Ammon's horn (tissue), 1 donor: Measurements from ENCODE around the gene IL17B.

Experiments
- DNase-seq: peaks from one replicate; pipeline ENCODE4 v3.0.0-alpha.2; 2016; ENCODE audit warnings: low spot score

The IL17B gene

DNA sequence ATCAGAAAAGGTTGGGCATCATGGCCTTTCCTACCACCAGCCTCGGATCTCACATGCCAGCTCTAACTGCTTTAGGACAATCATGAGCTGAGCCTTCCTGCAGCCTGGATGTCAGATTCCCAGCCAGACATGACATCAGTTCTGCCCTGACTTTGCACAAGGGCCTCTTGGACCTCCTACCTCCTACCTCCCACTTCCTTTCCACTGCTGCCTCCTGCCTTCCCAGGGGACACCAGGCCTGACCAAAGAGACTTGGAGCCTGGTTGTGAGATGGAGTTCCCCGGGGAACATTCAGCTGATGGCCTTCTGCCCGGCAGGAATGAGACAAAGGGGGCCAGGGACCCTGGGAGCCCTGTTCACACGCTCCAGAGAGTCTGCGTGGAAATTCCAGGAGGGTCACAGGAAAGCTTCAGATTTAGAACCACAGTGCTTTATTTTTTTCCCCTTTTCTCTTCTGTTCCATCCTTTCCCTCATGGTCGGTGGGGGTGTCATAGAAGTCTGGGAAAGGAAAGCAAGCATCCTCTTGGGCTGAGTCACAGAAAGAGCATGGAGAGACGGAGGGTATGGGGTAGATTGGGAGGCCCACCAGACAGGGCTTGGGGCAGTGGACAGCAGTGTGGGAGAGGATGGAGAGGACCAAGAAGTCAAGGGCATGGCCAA is 35.4 kb upstream of the IL17B start:
- DNase-seq = no peak

DNA sequence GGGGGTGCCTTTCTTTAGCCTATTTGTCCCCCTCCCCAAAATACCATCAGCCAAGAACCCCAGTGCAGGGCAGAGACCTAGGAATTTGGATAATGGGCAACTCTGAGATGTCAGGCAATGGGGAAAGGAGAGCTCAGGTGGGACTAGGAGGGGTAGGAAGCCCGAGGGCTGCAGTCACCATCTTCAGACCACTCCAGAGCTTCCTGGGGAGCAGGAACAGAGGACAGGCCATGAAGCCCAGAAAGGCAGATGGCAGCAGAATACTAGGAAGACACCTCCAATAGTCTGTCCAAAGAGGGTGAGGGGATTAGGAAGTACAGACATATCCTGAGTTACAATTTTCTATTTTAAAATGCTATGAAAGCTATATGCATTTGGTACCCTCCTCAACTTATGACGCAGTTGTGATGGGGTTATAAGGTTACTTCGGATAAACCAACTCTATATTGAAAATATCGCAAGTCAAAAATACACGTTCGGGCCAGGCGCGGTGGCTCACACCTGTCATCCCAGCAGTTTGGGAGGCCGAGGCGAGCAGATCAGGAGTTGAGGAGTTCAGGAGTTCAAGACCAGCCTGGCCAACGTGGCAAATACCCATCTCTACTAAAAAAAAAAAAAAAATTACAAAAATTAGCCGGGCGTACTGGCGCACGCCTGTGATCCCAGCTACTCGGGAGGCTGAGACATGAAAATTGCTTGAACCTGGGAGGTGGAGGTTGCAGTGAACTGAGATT is 34.6 kb upstream of the IL17B start:
- DNase-seq = no peak

DNA sequence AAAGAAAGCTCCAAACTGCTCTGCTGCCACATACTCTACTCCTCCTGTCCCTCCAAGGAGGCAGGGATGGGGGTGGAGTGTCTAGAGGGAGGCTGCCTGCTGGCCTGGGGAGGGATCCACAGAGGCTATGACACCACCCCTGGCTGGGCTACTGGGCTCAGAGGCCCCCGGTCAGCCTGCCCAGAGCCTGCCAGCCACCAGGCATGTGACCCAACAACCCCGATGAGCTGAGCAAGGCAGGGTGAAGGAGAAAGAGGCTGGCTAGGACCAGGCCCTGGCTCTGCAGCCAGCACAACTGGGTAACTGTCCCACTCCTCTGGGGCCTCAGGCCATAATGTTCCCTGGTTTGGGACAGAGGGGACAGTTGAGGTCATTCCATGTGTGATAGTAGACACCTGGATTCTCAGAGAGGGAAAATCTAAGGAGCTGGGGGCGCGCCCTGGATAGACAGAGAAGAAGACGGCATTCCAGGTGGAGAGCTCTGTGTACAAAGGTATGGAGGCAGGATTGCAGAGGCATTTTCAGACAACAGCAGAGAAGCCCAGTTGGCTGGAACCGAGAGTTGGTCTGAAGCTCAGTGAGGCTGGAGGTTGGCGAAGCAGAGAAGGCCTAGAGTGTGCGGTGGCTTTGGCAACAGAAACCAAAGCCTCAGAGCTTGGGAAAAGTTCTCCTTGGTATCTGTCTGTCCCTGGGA is 33.8 kb upstream of the IL17B start:
- no peak for DNase-seq

DNA sequence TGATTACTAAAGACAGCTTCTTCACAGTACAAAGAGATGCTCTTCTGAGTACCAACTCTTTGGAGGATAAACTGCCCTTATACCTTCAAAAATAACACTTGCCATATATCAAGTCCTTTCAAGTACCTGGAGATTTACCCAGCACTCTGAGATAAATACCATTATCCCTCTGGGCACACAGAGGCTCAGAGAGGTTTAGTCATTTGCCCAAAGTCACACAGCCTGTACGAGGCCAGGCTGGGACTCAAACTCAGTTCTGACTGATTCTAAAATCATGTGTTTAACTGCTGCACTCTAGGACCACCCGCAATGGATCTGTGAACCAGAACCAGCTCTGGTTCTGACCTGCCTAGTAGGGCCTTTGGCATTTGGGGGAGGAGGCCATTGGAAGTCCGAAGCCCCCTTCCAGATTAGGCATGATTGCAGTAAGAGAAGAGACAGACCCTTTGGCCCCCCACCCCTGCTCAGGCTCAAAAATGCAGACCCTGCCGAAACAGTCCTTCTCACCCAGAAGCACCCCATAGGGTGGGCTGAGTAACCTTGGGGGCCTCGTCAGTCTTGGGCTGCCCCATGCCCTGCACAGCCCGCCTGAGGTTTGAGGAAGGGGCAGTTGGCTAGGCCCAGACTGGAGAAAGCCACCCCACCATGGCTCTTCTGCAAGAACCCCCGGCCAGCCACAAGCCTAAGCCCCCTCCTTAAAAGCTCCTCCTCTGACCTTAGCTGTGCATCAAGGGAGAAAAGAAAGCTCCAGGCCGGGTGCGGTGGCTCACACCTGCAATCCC is 32.8 kb upstream of the IL17B start:
- DNase-seq = no peak

DNA sequence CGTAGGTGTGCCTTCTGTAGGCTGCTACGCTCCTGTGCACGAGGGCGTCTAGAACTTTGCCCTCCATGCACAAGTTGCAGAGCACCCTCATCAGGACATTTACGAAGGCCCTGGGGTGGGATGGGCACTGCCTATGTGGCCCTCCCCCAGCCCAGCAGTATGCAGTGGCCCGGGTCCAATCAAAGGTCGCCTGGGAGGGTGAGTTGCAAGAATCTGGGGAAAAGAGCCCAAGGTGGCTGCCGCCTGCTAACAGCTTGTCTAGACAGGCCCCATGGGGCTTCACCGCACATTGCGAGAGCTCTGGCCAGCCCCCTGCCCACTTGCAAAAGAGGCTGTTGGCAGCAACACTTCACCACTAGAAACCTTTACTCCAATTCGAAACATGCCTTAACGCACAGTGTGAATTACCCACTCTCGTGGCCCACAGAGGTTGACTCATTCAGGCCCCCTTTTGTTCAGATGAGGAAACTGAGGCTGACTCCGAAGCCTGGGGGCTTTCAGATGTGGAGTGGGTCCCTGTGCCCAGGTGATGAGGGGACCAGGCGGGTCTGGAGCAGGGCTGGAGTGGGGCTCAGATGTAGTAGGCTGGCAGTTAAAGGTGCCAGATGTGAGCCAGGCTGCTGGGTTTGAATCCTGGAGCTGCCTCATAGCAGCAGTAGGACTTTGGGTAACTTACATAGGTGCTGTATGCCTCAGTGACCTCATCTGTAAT is 31.8 kb upstream of the IL17B start:
- no peak for DNase-seq

DNA sequence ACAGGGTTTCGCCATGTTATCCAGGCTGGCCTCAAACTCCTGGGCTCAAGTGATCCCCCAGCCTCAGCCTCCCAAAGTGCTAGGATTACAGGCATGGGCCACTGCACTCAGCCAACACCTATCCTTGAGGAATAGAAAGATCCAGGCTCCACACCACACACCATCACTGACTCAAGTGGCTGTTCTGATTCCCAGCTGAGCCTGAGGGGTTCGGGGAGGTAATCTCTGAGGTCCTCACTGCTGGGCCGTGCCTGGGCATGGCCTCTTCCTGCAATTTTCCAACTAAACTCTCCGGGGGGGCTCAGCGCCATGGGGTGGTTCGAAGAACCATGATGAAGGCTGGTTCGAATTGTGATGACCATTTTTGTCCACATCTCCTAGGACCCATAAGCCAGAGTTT is 31.0 kb upstream of the IL17B start:
- no peak for DNase-seq

DNA sequence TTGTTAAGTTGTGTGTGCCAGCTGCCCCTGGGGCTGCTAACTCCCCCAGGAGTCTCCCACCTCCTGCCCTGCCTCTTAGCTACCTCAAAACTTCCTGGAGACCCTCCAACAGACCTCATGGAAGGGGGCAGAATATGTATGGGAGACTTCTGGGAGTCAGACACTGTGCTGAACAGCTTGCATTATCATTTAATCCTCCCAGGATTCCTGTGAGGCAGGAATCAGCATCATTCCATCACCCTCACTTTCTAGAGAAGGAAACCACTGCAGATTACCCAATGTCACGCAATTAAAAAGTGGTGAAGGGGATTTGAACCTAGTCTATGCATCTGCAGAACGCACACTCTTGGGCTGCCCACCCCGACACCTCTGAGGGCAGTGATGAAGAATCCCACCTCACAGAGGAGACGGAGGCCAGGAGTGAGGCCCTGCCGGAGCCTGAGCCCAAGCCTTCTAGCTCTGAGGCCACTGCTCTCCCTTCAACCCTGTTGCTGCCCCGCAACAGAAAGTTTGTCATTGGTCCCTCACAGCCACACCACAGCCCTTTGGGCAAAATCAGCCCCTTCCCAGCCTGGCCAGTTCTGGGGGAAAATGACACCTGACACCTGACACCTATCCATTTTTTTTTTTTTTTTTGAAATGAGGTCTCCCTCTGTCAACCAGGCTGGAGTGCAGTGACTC is 30.3 kb upstream of the IL17B start:
- no peak for DNase-seq

DNA sequence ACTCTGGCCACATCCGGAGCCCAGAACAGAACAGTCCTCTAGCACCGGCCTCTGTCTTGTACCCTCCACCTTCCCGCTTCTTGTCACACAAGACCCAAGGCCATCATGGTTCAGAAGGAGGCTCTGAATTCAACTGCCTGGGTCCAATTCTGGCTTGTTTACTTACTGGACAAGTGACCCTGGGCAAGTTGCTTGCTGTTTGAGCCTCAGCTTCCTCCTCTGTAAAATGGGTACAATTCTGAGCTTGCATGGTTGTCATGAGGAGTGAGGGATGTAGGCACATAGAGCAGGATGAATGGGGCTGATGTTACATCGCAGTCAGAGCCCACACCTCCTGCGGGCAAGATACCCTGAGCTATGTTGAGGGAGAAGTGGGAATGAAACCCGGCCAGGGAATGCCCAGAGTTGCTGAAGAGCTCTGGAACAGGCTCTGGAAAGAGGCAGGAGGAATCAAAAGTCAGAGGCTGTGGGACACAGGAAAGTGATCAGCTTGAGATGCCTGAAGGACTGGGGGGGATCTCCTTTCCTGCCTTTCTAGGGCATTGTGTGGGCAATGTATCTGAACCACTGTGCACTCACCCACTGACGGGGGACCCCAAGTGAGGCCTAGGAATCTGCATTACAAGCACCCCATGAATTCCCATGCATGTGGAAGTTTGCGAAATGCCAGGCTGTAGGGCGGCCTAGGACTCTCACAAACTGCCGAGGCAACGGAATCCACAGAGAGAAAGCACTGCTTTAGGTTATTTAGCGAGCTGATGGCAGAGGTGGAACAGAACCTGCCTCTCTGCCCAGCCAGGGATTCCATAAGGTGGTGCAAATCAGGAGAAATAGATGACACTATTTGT is 29.4 kb upstream of the IL17B start:
- no peak for DNase-seq

DNA sequence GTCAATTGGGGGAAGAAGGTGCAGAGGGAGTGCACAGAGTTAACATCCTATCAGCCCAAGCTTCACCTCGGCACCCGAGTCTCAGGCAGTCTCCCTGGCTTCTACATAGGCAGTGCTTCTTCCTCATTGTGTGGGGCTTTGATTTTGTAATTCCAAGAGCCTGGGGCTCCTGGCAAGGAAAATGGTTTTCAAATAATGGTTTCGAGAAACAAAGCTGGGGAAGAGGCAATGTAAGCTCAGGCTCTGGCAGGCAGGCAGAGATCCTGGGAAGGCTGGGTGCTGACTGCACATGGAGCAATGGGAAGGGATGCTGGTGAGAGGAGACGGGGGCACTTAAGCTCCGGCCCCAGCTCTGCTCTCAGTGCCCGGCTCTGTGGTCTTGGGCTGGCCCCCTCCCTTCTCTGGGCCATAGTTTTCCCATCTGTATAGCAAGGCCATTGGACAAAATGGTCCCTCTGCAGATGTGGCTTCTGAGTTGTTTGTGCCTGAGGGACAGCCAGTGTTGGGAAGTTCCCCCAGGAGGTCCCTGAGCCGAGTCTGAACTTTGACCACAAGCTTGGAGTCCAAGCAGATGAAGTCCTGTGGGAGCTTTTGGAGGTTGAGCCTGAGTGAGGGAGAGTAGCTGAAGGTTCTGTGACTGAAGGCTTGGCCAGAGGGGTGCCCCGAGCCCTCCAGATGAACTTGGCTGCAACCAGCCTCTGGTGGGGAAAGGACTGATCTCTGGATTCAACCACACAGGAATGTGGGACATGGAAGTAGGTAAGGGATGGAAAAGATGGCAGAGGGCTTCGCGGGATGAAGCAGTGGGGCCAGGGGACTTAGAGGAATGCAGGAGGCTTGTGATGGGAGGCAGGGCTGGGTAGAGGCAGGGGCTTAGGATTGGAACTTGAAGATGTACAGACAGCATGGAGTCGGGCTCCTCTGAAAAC is 28.5 kb upstream of the IL17B start:
- DNase-seq = no peak

DNA sequence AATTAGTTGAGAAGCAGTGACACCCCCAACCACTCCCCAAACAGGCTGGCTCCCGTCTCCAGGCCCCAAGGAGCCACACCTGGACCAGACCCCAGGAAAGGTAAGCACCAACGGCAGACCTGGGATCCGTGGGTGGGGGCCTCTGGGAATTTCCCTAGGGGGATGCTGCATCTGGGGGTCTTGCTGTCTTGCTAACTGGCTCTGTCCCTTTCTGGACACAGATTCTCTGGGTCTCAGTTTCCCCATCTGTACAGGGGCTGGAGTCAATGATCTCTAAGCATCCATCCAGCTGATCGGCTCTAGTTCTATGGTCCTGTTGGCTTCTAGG is 27.9 kb upstream of the IL17B start:
- no peak for DNase-seq

DNA sequence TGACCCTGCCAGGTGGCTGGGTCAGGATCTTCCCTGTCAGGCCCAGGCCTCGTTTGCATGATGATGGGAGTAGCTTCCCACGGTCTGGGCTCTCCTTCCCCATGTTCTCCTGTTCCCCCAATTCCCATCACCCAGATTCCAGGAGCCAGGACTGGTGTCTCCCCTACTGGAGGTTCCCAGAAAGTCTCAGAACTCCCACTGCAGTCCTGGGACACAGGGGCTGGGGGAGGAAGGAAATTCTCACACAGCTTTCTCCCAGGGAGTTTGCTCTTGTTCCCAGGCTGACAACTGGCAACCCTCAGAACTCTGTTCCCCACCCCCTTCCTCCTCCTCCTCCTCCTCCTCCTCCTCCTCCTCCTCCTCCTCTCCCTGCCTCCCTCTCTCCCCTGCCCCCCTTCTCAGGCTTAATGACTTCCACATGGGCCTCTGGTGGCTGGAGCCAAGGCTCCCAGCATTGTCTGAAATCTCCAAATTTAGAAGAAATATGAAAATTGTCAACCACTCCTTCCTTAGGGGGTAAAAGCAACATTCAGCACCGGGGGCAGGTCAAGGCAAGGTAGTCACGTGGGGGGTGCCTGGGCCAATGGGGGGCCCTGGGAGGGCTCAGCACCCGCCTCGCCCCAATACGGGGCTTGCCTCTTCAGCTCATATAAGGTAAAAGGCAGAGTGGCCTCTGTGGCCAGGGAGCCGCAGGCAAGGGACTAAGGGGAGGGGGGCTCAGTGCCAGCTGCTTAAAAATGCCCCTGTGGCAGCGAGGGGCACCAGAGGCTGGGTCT is 27.3 kb upstream of the IL17B start:
- DNase-seq = no peak

DNA sequence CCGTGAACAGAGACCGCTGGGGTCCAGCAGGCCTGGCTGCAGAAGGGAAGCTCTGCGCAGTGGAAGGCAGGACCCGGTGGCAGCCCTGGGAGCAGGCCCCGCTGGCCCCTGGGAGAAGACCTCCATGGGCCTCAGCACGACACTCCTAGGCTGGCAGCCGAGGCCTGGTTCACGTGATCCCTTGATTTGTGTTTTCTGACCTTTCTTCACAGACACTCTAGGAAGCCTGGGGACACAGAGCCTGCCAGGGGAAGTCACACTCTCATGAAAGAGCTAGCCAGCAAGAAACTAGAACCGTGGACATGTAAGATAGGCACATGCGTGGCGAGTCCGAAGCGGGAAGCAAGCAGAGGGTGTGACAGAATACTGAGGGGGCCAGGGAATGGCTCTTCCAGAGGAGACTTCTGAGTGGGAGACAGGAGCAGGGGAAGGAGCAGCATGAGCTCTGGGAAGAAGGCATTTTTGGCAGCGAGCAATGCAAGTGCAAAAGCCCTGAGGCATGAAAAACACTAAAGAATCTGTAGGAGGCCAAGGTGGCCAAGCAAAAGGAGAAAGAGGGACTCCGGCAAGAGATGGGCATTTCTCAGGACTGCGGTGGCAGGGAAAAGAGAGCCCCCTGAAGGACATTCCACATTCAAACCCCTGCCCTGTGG is 26.6 kb upstream of the IL17B start:
- no peak for DNase-seq

DNA sequence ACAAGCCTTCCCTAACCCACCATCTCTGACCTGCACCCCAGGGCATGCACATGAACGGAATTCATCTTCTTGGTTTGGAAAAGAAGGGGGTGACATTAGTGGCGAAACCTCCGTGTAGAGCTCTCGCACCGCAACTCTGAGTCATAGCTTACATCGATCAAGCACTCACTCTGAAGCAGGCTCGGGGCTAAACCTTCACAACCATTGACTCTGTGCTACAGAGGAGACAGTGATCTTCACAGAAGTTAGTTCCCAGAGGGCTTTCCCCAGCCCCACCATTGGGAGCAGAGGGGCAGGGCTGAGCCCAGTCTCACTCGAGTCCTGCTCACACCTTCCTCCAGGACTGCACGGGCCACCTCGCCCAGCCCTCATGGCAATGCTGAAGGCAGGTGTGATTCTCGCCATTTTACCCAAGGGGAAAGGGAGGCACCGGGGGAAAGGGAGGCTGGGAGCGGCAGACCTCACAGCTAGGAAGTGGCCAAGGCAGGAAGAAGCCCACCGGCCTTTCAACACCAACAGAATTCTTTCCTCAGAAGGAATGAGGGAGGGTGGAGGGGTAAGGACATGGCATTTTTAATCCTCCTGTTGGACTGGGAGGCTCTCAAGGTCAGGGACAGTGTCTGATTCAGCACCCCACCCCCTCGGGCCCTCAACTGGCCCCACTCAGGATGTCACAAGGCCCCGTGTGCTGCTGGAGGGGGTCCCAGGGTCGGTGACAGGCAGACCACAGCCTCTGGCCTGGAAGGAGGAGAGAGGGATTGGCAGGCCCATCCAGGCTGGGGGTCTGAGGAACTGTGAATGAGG is 25.9 kb upstream of the IL17B start:
- no peak for DNase-seq

DNA sequence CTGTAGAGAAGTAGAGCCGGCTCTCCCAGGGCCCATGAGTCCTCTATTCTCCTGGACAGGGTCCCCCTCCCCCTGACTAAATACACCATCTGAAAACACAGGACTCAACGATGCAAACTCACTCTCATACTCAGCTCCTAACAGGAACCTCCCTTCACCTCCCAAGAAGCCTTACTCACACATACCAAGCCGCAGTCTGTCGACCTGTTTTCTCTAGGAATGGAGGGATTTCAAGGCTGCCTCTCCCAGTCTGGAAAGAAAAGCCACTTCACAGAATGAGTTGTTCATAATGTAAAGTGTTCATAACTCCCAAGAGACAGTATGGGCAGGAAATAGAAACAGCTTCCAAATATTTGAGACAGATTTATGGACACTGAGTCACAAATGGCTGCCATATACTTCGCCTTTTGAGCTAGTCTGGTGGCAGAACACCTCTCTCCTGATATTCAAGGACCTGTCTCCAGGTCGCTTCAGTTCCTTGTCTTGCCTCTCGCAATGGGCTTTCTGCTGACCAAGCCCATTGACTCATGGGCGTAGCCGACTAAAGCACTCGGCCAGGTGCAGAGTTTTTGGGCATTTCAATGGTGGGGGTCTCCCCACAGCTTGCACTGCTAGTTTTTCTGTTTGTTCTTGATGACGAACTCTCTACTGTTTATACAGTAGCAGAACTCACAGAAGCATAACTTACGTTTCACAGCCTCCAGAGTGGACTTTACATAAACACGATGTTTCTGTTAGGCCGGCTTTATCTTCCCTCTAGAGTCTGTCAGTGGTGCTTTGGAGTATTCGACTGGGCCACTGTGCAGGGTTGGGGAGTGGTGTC is 25.0 kb upstream of the IL17B start:
- no peak for DNase-seq

DNA sequence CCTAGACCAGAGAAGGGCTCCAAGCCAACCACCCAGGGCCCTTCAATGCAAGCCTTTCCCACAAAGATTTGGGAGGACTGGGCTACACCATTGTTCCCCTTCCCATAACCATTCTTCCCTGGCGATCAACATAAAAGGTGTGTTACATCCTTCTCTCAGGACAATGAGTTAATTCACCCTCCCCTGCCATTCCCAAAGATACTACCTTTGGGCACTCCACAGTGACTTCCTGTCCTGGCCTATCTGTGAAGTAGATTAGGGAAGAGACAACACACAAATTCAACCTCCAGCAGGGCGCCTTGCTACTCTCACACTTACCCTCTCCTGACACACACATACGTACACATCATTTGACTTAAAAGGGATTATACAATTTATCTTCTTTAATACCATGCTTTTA is 23.2 kb upstream of the IL17B start:
- no peak for DNase-seq

DNA sequence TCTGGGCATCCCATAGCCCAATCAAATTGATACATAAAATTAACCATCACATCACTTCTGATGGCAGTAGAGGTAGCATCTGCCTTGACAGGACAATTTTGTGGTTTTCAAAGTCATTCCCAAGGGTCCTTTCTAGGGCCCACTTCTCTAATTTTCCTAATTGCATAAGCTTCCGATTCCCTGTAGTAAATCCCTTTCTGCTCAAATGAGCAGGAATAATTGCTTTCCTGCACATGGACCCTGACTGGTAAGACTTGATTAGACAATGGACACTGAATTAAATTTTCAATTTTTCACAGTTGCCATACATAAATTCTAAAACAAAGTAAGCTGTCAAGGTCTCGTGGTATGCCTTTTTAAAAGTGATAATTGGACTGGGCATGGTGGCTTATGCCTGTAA is 22.0 kb upstream of the IL17B start:
- no peak for DNase-seq
